Esophagus (tissue), 2 donors: Measurements from ENCODE around the gene MTOR. TPM values are rescaled to one million over a fixed set of nuclear protein-coding genes. Genes with fewer than 3 reads are reported as not detected.

Experiments
- H3K27ac ChIP-seq, 2 donors: one replicate each; pipeline ENCODE4 v1.5.1; 2013; ENCODE audit warnings: low read depth in 2 of 2, mild to moderate bottlenecking in 2 of 2, inconsistent platforms in 1 of 2, low read length in 1 of 2, moderate library complexity in 1 of 2
- H3K27me3 ChIP-seq, 2 donors: one replicate each; pipeline ENCODE4 v1.6.1; 2013; ENCODE audit warnings: low read length in 2 of 2, control low read depth in 1 of 2, mild to moderate bottlenecking in 1 of 2; ENCODE audit not compliant: insufficient read depth in 2 of 2, control insufficient read depth in 1 of 2
- H3K36me3 ChIP-seq, 2 donors: one replicate each; pipeline ENCODE4 v1.6.1; 2013; ENCODE audit warnings: low read length in 1 of 2; ENCODE audit not compliant: control insufficient read depth in 2 of 2, insufficient read depth in 2 of 2
- H3K4me1 ChIP-seq, 2 donors: one replicate each; pipeline ENCODE4 v1.6.1; 2013; ENCODE audit warnings: low read length in 1 of 2; ENCODE audit not compliant: control insufficient read depth in 2 of 2, insufficient read depth in 2 of 2
- H3K4me3 ChIP-seq, 2 donors: one replicate each; pipeline ENCODE4 v1.5.1; 2013; ENCODE audit warnings: low read length in 2 of 2, mild to moderate bottlenecking in 2 of 2, low read depth in 1 of 2, moderate library complexity in 1 of 2
- H3K9me3 ChIP-seq, 2 donors: one replicate each; pipeline ENCODE4 v1.6.1; 2013; ENCODE audit warnings: mild to moderate bottlenecking in 2 of 2, low read depth in 1 of 2, low read length in 1 of 2, moderate library complexity in 1 of 2; ENCODE audit not compliant: control insufficient read depth in 2 of 2, insufficient read depth in 1 of 2
- WGBS, 2 donors: extraction: QIAGEN DNeasy Blood & Tissue Kit; methylation state at CpG; one replicate each; pipeline ENCODE4 v1.1.7; 2013; 5-methylcytosine and 5-hydroxymethylcytosine counted together
- polyA plus RNA-seq, 2 donors: library from polyadenylated mRNA; stranded (reverse); fragments of 200-250 nt; gene quantifications; one replicate each; pipeline ENCODE4 v1.2.3, GENCODE V29; 2013
- donor health status: healthy with polysubstance abuse.
- donor health status: Bipolar disorder and iron deficiency.

MTOR gene
- polyA plus RNA-seq, 2 donors = 16.0 to 17.7 TPM

DNA sequence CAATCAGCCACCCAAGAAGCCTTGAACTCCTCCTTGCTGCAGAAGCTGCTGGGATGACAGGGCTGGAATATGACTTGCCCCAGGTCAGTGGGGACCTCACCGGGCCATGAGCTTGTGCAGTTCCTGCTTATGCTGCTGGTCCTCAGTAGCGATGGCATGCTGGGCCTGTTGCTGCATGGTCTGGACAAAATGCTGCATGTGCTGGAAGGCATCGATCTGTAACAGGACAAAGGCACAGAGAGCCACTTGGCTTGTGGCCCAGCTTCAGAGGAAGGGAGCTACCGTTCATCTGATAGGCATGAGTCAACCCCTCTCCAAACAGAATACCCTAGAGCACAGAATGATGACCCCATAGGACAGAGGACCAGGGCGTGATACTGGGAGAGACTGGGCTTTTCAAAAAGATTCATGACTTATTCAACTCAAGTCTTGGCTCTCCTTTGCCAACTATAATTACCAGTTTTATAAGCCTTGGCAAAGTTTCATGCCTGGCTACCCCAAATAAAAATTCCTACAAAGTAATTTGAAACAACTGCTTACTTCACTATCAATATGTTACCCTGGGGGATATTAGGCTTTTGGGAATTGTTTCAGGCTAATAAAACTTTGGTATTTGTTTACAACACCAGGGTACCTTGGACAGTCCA, 128.0 kb downstream of the MTOR start:
- Histone ChIP-seq H3K36me3 (peaks cover 10 to 32% of the 10 kb centered on the region in 2 donors), H3K9me3 (no peaks in the 10 kb centered on the region), H3K4me1 (peaks cover 0 to 4% of the 10 kb centered on the region in 2 donors), H3K4me3 (no peak overlapping the region), H3K27me3 (no peaks in the 10 kb centered on the region), H3K27ac (no peak overlapping the region)
- WGBS, 2 donors = 38 to 54% methylated on average over 5 of the region's 5 CpGs

- 84% methylated on average over 8 of the region's 8 CpGs for WGBS, 2 donors
- Histone ChIP-seq H3K27me3 (no peaks in the 10 kb centered on the region), H3K4me3 (no peak overlapping the region), H3K36me3 (peaks cover 13 to 39% of the 10 kb centered on the region in 2 donors), H3K4me1 (peaks cover 0 to 4% of the 10 kb centered on the region in 2 donors), H3K27ac (peak overlapping the region in 1 of 2 donors; percentile 28), H3K9me3 (no peaks in the 10 kb centered on the region)
Measured at GRCh38 chr1:11132563-11133293, 129.6 kb downstream of the MTOR start.

DNA sequence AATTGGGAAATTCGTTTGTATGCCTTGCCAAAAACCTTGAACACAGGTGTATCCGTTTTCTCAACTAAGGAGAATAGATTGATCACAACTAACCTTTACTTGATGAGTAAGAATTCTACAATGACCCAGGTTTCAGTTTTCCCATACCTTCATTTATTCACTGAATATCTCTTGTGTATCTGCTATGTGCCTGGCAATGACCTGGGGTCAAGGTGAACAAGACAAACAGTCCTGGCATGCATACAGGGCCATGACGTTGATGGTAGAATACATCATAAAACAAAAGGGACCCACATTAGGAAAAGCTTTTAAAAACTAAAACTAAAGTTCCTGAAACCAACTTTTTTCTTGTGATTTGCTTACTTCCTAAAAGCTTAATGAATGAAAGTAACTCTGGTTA, 130.5 kb downstream of the MTOR start:
- peaks cover 13 to 42% of the 10 kb centered on the region in 2 donors for H3K36me3 ChIP-seq
- peaks cover 0 to 4% of the 10 kb centered on the region in 2 donors for H3K4me1 ChIP-seq
- 66 to 75% methylated on average over 3 of the region's 3 CpGs for WGBS, 2 donors
- no peak overlapping the region for H3K27ac ChIP-seq
- H3K27me3 ChIP-seq = no peaks in the 10 kb centered on the region
- H3K9me3 ChIP-seq = no peaks in the 10 kb centered on the region
- no peak overlapping the region for H3K4me3 ChIP-seq

DNA sequence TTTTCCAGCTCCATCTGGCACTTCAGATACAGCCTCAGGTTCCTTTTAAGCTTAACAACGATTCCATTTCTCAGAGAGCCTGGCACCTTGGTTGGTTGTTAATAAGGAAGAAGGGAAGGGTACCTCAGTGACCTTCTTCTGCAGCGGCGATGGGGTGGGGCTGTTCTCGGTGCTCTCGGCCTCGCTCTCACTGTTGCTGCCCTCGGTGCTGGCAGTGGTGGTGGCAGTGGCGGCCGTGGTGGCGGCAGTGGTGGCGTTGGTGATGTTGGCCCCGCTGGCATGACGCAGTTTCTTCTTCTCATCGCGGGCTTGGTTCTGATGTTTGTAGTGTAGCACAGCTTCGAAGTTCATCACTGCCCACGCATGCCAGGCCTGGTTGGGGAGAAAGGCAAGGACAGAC, 131.9 kb downstream of the MTOR start:
- Histone ChIP-seq H3K36me3 (peaks cover 20 to 49% of the 10 kb centered on the region in 2 donors), H3K4me3 (no peak overlapping the region), H3K27me3 (no peaks in the 10 kb centered on the region), H3K27ac (no peak overlapping the region), H3K4me1 (peaks cover 0 to 4% of the 10 kb centered on the region in 2 donors), H3K9me3 (no peaks in the 10 kb centered on the region)
- 96 to 97% methylated on average over 17 of the region's 17 CpGs for WGBS, 2 donors

GRCh38 chr1:11129649-11130390, 132.5 kb downstream of the MTOR start:
- H3K4me1 ChIP-seq = peaks cover 0 to 4% of the 10 kb centered on the region in 2 donors
- H3K27me3 ChIP-seq = no peaks in the 10 kb centered on the region
- no peaks in the 10 kb centered on the region for H3K9me3 ChIP-seq
- H3K4me3 ChIP-seq = no peak overlapping the region
- 93 to 95% methylated on average over 15 of the region's 15 CpGs for WGBS, 2 donors
- H3K36me3 ChIP-seq = peaks cover 20 to 50% of the 10 kb centered on the region in 2 donors
- H3K27ac ChIP-seq = no peak overlapping the region

DNA sequence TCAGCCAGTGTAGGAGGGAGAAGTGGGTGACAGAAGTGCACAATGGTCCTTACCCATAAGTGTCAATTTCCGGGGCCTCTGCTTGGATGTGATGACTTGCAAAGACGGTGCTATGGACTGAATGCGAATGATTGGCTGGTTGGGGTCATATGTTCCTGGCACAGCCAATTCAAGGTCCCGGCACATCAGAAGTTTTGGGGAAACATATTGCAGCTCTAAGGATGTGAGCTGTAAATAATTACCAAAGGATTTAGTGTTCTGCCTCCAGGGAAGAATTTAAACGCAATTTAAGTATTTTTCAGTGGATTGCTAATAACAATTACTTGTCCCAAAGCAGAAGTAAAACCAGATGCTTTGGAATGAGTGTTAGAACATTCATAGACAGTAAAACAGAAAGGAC, 135.8 kb downstream of the MTOR start:
- Histone ChIP-seq H3K4me1 (no peaks in the 10 kb centered on the region), H3K9me3 (no peaks in the 10 kb centered on the region), H3K36me3 (peaks cover 25 to 57% of the 10 kb centered on the region in 2 donors), H3K27me3 (no peaks in the 10 kb centered on the region), H3K27ac (no peak overlapping the region), H3K4me3 (no peak overlapping the region)
- WGBS, 2 donors = 58 to 82% methylated on average over 5 of the region's 5 CpGs

DNA sequence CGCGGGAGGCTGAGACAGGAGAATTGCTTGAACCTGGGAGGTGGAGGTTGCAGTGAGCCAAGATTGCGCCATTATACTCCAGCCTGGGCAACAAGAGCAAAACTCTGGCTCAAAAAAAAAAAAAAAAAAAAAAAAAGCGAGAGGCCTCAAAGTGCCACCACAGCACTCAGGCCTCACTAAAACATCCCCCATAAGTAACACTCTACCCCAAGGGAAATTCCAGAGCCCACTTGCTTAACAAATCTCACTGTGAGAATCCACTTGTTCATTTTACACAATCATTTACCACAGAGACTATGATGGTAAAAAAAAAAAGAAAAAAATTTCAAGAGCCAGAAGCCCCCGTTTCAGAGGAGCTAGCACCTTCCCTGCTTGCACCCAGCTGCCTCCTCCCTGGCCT, 136.4 kb downstream of the MTOR start:
- H3K4me3 ChIP-seq = no peak overlapping the region
- 90 to 95% methylated on average over 4 to 5 of the region's 5 CpGs for WGBS, 2 donors
- no peak overlapping the region for H3K27ac ChIP-seq
- no peaks in the 10 kb centered on the region for H3K27me3 ChIP-seq
- H3K9me3 ChIP-seq = no peaks in the 10 kb centered on the region
- peaks cover 31 to 59% of the 10 kb centered on the region in 2 donors for H3K36me3 ChIP-seq
- no peaks in the 10 kb centered on the region for H3K4me1 ChIP-seq

- Histone ChIP-seq H3K27ac (no peak overlapping the region), H3K27me3 (no peaks in the 10 kb centered on the region), H3K9me3 (no peaks in the 10 kb centered on the region), H3K36me3 (peaks cover 28 to 49% of the 10 kb centered on the region in 2 donors), H3K4me3 (no peak overlapping the region), H3K4me1 (no peaks in the 10 kb centered on the region)
- 98 to 100% methylated on average over 3 of the region's 3 CpGs for WGBS, 2 donors
Measured at GRCh38 chr1:11124965-11125364, 137.4 kb downstream of the MTOR start.

GRCh38 chr1:11116318-11116717, 146.0 kb downstream of the MTOR start:
- H3K4me3 ChIP-seq = no peak overlapping the region
- H3K4me1 ChIP-seq = no peaks in the 10 kb centered on the region
- H3K9me3 ChIP-seq = no peaks in the 10 kb centered on the region
- peaks cover 8 to 30% of the 10 kb centered on the region in 2 donors for H3K36me3 ChIP-seq
- no peaks in the 10 kb centered on the region for H3K27me3 ChIP-seq
- WGBS, 2 donors = 95 to 98% methylated on average over 2 of the region's 2 CpGs
- no peak overlapping the region for H3K27ac ChIP-seq
